WTC11 (cell line): ENCODE results near the gene VEGFB. TPM values are rescaled to one million over a fixed set of nuclear protein-coding genes. Genes with fewer than 3 reads are reported as not detected.

Source experiments
- ATAC-seq: fragments of 200-7000 bp; cut with Tn5 transposase; 2 replicates; pipeline ENCODE4 v1.10.0; 2021; ENCODE audit warnings: mild to moderate bottlenecking, moderate library complexity
- CTCF ChIA-PET: fragments of 300-600 bp; sonication (Branson Sonifier 250); formaldehyde crosslinking; loops from one replicate; lab custom pipeline; 2021; ENCODE audit warnings: antibody characterized with exemption; lab: Charles Lee
- POLR2A ChIA-PET: fragments of 350-600 bp; sonication (Branson Sonifier 250); formaldehyde crosslinking; loops from one replicate; lab custom pipeline; 2021; ENCODE audit warnings: antibody characterized with exemption; lab: Charles Lee
- DNase-seq: peaks from one replicate; pipeline ENCODE4 v3.0.0; 2021; ENCODE audit warnings: low spot score
- H3K27ac Mint-ChIP-seq: 2 replicates; pipeline ENCODE4 v1.8.0; 2021; ENCODE audit warnings: mixed read lengths
- H3K27me3 Mint-ChIP-seq: 2 replicates; pipeline ENCODE4 v1.8.0; 2021; ENCODE audit warnings: low read depth, mild to moderate bottlenecking, moderate library complexity, mixed read lengths
- H3K36me3 Mint-ChIP-seq: 2 replicates; pipeline ENCODE4 v1.8.0; 2021; ENCODE audit warnings: mixed read lengths
- H3K4me1 Mint-ChIP-seq: 2 replicates; pipeline ENCODE4 v1.8.0; 2022; ENCODE audit warnings: mixed read lengths
- H3K4me3 Mint-ChIP-seq: 2 replicates; pipeline ENCODE4 v1.8.0; 2021; ENCODE audit warnings: mild to moderate bottlenecking, moderate library complexity, mixed read lengths
- H3K9me3 Mint-ChIP-seq: 2 replicates; pipeline ENCODE4 v1.8.0; 2021; ENCODE audit warnings: mixed read lengths
- AFF4 ChIP-seq: sonication (generic); formaldehyde crosslinking; IDR thresholded peaks from 2 replicates; pipeline ENCODE4 v1.8.1; 2023; ENCODE audit warnings: mild to moderate bottlenecking, missing genetic modification reagents, borderline replicate concordance
- ATF2 ChIP-seq: sonication (generic); formaldehyde crosslinking; IDR thresholded peaks from 2 replicates; pipeline ENCODE4 v1.8.1; 2022; ENCODE audit warnings: low read depth, missing genetic modification reagents, borderline replicate concordance
- ATF6 ChIP-seq: sonication (generic); formaldehyde crosslinking; IDR thresholded peaks from 2 replicates; pipeline ENCODE4 v1.8.1; 2023; ENCODE audit warnings: mild to moderate bottlenecking, missing genetic modification reagents
- E2F1 ChIP-seq: sonication (generic); formaldehyde crosslinking; IDR thresholded peaks from 2 replicates; pipeline ENCODE4 v1.8.0; 2022; ENCODE audit warnings: mild to moderate bottlenecking, missing genetic modification reagents
- GABPB1 ChIP-seq: sonication (generic); formaldehyde crosslinking; IDR thresholded peaks from 2 replicates; pipeline ENCODE4 v1.8.1; 2023; ENCODE audit warnings: mild to moderate bottlenecking, missing genetic modification reagents
- HMGA2 ChIP-seq: fragments of 250-450 bp; sonication (Bioruptor Pico); IDR thresholded peaks from 2 replicates; pipeline ENCODE4 v1.4.0; 2021; ENCODE audit warnings: mild to moderate bottlenecking, moderate library complexity
- JAZF1 ChIP-seq: fragments of 250-450 bp; sonication (Bioruptor Pico); IDR thresholded peaks from 2 replicates; pipeline ENCODE4 v1.9.0; 2021; ENCODE audit warnings: moderate library complexity, mild to moderate bottlenecking, inconsistent platforms
- NR1H2 ChIP-seq: sonication (generic); formaldehyde crosslinking; IDR thresholded peaks from 2 replicates; pipeline ENCODE4 v1.9.0; 2021; ENCODE audit warnings: mild to moderate bottlenecking, moderate library complexity, missing genetic modification reagents
- SMAD3 ChIP-seq: sonication (generic); formaldehyde crosslinking; IDR thresholded peaks from 2 replicates; pipeline ENCODE4 v1.8.0; 2022; ENCODE audit warnings: missing genetic modification reagents, mild to moderate bottlenecking, borderline replicate concordance
- SP1 ChIP-seq: sonication (generic); formaldehyde crosslinking; conservative IDR thresholded peaks from 2 replicates; pipeline ENCODE4 v1.8.1; 2022; ENCODE audit warnings: missing genetic modification reagents
- ZNF232 ChIP-seq: sonication (generic); formaldehyde crosslinking; IDR thresholded peaks from 2 replicates; pipeline ENCODE4 v1.8.0; 2022; ENCODE audit warnings: mild to moderate bottlenecking, missing genetic modification reagents
- total RNA-seq: library from RNA; stranded (reverse); gene quantifications from 3 replicates; pipeline ENCODE4 v1.2.3, GENCODE V29; 2021
- TF ChIP-seq, protein P1 (sequence below): sonication (generic); formaldehyde crosslinking; IDR thresholded peaks from 2 replicates; pipeline ENCODE4 v1.8.1; 2023; ENCODE audit warnings: mild to moderate bottlenecking, missing genetic modification reagents, moderate library complexity
- TF ChIP-seq, protein P2 (sequence below): sonication (generic); formaldehyde crosslinking; IDR thresholded peaks from 2 replicates; pipeline ENCODE4 v1.8.1; 2023; ENCODE audit warnings: mild to moderate bottlenecking, moderate library complexity, missing genetic modification reagents
- TF ChIP-seq, protein P3 (sequence below): sonication (generic); formaldehyde crosslinking; conservative IDR thresholded peaks from 2 replicates; pipeline ENCODE4 v1.8.1; 2022; ENCODE audit warnings: mild to moderate bottlenecking, missing genetic modification reagents
- TF ChIP-seq, protein P4 (sequence below): sonication (generic); formaldehyde crosslinking; IDR thresholded peaks from 2 replicates; pipeline ENCODE4 v1.8.0; 2022; ENCODE audit warnings: mild to moderate bottlenecking, missing genetic modification reagents
- TF ChIP-seq, protein P5 (sequence below): sonication (generic); formaldehyde crosslinking; conservative IDR thresholded peaks from 2 replicates; pipeline ENCODE4 v1.8.1; 2023; ENCODE audit warnings: mild to moderate bottlenecking, low read depth, missing genetic modification reagents, moderate library complexity
- TF ChIP-seq, protein P6 (sequence below): sonication (generic); formaldehyde crosslinking; IDR thresholded peaks from 2 replicates; pipeline ENCODE4 v1.8.0; 2023; ENCODE audit warnings: missing genetic modification reagents

The VEGFB gene
- total RNA-seq, 1 experiment from 2014 or later: 51.7 TPM

GRCh38 chr11:64208796-64209562 lies 25.4 kb upstream of the VEGFB start (continued):
- TF ChIP-seq, protein P1, sequence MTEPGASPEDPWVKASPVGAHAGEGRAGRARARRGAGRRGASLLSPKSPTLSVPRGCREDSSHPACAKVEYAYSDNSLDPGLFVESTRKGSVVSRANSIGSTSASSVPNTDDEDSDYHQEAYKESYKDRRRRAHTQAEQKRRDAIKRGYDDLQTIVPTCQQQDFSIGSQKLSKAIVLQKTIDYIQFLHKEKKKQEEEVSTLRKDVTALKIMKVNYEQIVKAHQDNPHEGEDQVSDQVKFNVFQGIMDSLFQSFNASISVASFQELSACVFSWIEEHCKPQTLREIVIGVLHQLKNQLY (CRISPR knock-in tag): no peak
- TF ChIP-seq ATF2 (CRISPR knock-in tag): no peak

DNA sequence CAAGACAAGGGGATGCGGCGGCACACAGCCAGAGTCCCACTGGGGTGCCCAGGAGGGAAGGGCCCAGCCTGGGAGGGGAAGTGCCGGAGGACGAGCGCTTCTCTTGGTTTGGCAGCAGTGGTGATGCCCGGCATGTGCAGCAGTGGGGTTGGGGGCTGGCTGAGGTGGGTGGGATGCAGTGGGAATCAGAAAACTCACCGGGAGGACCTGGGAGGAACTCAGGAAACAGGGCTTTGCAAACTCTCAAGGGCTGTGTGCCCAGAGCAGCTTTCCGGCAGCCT lies 24.9 kb upstream of the VEGFB start:
- no peak for ATAC-seq
- Mint-ChIP-seq H3K4me3 (no peak overlapping the region), H3K27me3 (no peaks in the 10 kb centered on the region), H3K9me3 (no peaks in the 10 kb centered on the region), H3K4me1 (peaks cover 3% of the 10 kb centered on the region), H3K36me3 (peaks cover 5% of the 10 kb centered on the region), H3K27ac (no peak overlapping the region)
- no peak for DNase-seq
- POLR2A ChIA-PET: interaction anchor here (0.5 kb wide), 1 partner anchor 20 kb away, joined by 5 read pairs; no protein-coding TSS in a partner anchor
- CTCF ChIA-PET: interaction anchor here (1.0 to 2.0 kb wide), 3 partner anchors 92 to 145 kb away, joined by 3 to 8 read pairs (median 6); no protein-coding TSS in a partner anchor
- TF ChIP-seq ATF6 (CRISPR knock-in tag): no peak
- TF ChIP-seq, protein P2, sequence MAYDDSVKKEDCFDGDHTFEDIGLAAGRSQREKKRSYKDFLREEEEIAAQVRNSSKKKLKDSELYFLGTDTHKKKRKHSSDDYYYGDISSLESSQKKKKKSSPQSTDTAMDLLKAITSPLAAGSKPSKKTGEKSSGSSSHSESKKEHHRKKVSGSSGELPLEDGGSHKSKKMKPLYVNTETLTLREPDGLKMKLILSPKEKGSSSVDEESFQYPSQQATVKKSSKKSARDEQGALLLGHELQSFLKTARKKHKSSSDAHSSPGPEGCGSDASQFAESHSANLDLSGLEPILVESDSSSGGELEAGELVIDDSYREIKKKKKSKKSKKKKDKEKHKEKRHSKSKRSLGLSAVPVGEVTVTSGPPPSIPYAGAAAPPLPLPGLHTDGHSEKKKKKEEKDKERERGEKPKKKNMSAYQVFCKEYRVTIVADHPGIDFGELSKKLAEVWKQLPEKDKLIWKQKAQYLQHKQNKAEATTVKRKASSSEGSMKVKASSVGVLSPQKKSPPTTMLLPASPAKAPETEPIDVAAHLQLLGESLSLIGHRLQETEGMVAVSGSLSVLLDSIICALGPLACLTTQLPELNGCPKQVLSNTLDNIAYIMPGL (CRISPR knock-in tag): no peak
- no peak for TF ChIP-seq GABPB1 (CRISPR knock-in tag)
- TF ChIP-seq E2F1: no peak
- TF ChIP-seq SMAD3 (CRISPR knock-in tag): no peak
- TF ChIP-seq ZNF232: no peak
- TF ChIP-seq, protein P3, sequence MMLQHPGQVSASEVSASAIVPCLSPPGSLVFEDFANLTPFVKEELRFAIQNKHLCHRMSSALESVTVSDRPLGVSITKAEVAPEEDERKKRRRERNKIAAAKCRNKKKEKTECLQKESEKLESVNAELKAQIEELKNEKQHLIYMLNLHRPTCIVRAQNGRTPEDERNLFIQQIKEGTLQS: no peak
- TF ChIP-seq, protein P4, sequence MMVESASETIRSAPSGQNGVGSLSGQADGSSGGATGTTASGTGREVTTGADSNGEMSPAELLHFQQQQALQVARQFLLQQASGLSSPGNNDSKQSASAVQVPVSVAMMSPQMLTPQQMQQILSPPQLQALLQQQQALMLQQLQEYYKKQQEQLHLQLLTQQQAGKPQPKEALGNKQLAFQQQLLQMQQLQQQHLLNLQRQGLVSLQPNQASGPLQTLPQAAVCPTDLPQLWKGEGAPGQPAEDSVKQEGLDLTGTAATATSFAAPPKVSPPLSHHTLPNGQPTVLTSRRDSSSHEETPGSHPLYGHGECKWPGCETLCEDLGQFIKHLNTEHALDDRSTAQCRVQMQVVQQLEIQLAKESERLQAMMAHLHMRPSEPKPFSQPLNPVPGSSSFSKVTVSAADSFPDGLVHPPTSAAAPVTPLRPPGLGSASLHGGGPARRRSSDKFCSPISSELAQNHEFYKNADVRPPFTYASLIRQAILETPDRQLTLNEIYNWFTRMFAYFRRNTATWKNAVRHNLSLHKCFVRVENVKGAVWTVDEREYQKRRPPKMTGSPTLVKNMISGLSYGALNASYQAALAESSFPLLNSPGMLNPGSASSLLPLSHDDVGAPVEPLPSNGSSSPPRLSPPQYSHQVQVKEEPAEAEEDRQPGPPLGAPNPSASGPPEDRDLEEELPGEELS (CRISPR knock-in tag): no peak
- TF ChIP-seq AFF4 (CRISPR knock-in tag): no peak
- TF ChIP-seq SP1 (CRISPR knock-in tag): no peak
- TF ChIP-seq, protein P5, sequence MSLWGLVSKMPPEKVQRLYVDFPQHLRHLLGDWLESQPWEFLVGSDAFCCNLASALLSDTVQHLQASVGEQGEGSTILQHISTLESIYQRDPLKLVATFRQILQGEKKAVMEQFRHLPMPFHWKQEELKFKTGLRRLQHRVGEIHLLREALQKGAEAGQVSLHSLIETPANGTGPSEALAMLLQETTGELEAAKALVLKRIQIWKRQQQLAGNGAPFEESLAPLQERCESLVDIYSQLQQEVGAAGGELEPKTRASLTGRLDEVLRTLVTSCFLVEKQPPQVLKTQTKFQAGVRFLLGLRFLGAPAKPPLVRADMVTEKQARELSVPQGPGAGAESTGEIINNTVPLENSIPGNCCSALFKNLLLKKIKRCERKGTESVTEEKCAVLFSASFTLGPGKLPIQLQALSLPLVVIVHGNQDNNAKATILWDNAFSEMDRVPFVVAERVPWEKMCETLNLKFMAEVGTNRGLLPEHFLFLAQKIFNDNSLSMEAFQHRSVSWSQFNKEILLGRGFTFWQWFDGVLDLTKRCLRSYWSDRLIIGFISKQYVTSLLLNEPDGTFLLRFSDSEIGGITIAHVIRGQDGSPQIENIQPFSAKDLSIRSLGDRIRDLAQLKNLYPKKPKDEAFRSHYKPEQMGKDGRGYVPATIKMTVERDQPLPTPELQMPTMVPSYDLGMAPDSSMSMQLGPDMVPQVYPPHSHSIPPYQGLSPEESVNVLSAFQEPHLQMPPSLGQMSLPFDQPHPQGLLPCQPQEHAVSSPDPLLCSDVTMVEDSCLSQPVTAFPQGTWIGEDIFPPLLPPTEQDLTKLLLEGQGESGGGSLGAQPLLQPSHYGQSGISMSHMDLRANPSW: no peak
- TF ChIP-seq NR1H2 (CRISPR knock-in tag): no peak
- no peak for TF ChIP-seq JAZF1
- TF ChIP-seq HMGA2 (CRISPR knock-in tag): no peak
- TF ChIP-seq, protein P6, sequence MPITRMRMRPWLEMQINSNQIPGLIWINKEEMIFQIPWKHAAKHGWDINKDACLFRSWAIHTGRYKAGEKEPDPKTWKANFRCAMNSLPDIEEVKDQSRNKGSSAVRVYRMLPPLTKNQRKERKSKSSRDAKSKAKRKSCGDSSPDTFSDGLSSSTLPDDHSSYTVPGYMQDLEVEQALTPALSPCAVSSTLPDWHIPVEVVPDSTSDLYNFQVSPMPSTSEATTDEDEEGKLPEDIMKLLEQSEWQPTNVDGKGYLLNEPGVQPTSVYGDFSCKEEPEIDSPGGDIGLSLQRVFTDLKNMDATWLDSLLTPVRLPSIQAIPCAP (CRISPR knock-in tag): no peak
